Gastroesophageal sphincter (tissue), 3 donors: Measurements from ENCODE around the gene CEP44.

Experiments used
- EP300 ChIP-seq: sonication (generic); formaldehyde crosslinking; IDR thresholded peaks from one replicate; pipeline ENCODE4 v1.6.1; 2017; ENCODE audit warnings: antibody characterized with exemption, mild to moderate bottlenecking
- POLR2A ChIP-seq, 2 donors: fragments of 450-650 bp; IDR thresholded peaks; one replicate each; pipeline ENCODE4 v1.6.1; 2017; ENCODE audit warnings: antibody characterized with exemption in 2 of 2, mild to moderate bottlenecking in 2 of 2, moderate library complexity in 1 of 2
- POLR2AphosphoS5 ChIP-seq: sonication (generic); formaldehyde crosslinking; IDR thresholded peaks from one replicate; pipeline ENCODE4 v1.6.1; 2017; ENCODE audit warnings: antibody characterized with exemption
- TF ChIP-seq, protein P1 (sequence below), 4 experiments: fragments of 200-600 bp in 2 of 4; fragments of 450-650 bp in 2 of 4; sonication (generic) in 1 of 4; IDR thresholded peaks; one replicate each; pipeline ENCODE4 v1.5.1; 2017 to 2019; ENCODE audit warnings: antibody characterized with exemption in 4 of 4, mild to moderate bottlenecking in 2 of 4, moderate library complexity in 2 of 4

- TF ChIP-seq, protein P1, sequence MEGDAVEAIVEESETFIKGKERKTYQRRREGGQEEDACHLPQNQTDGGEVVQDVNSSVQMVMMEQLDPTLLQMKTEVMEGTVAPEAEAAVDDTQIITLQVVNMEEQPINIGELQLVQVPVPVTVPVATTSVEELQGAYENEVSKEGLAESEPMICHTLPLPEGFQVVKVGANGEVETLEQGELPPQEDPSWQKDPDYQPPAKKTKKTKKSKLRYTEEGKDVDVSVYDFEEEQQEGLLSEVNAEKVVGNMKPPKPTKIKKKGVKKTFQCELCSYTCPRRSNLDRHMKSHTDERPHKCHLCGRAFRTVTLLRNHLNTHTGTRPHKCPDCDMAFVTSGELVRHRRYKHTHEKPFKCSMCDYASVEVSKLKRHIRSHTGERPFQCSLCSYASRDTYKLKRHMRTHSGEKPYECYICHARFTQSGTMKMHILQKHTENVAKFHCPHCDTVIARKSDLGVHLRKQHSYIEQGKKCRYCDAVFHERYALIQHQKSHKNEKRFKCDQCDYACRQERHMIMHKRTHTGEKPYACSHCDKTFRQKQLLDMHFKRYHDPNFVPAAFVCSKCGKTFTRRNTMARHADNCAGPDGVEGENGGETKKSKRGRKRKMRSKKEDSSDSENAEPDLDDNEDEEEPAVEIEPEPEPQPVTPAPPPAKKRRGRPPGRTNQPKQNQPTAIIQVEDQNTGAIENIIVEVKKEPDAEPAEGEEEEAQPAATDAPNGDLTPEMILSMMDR (IDR thresholded peaks at IDR 0.05) = no peak
- TF ChIP-seq POLR2AphosphoS5 = no peak
- no peak for TF ChIP-seq POLR2A (IDR thresholded peaks at IDR 0.05)
- TF ChIP-seq EP300 = no peak
Measured at GRCh38 chr4:174303687-174304086, 20.0 kb downstream of the CEP44 start.
